Prostate gland (tissue), 2 donors: Measurements from ENCODE around the gene DHDH. TPM values are rescaled to one million over a fixed set of nuclear protein-coding genes. Genes with fewer than 3 reads are reported as not detected.
"Not testable (repeated sequence)": the region's sequence is repeated elsewhere in the genome, so short reads cannot be mapped to it uniquely, and the experiment has no call there.

Experiments used
- DNase-seq: peaks from one replicate; pipeline ENCODE4 v3.0.0-alpha.2; 2019; ENCODE audit warnings: low spot score
- H3K27ac ChIP-seq, 2 donors: fragments of 200-600 bp; sonication (generic); 2 replicates each; pipeline ENCODE4 v1.5.1; 2017 to 2019
- H3K27me3 ChIP-seq: fragments of 200-600 bp; sonication (generic); replicated peaks from 2 replicates; pipeline ENCODE4 v1.5.1; 2019; ENCODE audit not compliant: insufficient read depth
- H3K36me3 ChIP-seq, 2 donors: fragments of 200-600 bp; sonication (generic); 1 replicate in 1 of 2; 2 replicates in 1 of 2; pipeline versions ENCODE4 v1.5.1 to v1.8.1; 2017 to 2019
- H3K4me1 ChIP-seq: fragments of 200-600 bp; sonication (generic); replicated peaks from 2 replicates; pipeline ENCODE4 v1.5.1; 2019
- H3K4me3 ChIP-seq, 2 donors: fragments of 200-600 bp; sonication (generic); 2 replicates each; pipeline ENCODE4 v1.5.1; 2017 to 2019
- H3K9me3 ChIP-seq: fragments of 200-600 bp; sonication (generic); 2 replicates; pipeline ENCODE4 v1.5.1; 2017
- CTCF ChIP-seq, 4 experiments: fragments of 200-600 bp in 2 of 4; fragments of 450-650 bp in 2 of 4; sonication (generic) in 2 of 4; IDR thresholded peaks; 1 replicate in 3 of 4; 2 replicates in 1 of 4; pipeline ENCODE4 v1.5.1; 2016 to 2019; ENCODE audit warnings: antibody characterized with exemption in 4 of 4, mild to moderate bottlenecking in 2 of 4, moderate library complexity in 2 of 4
- POLR2A ChIP-seq: fragments of 450-650 bp; IDR thresholded peaks from one replicate; pipeline ENCODE4 v1.6.1; 2016; ENCODE audit warnings: antibody characterized with exemption, mild to moderate bottlenecking
- POLR2AphosphoS5 ChIP-seq: sonication (generic); formaldehyde crosslinking; IDR thresholded peaks from one replicate; pipeline ENCODE4 v1.6.1; 2017; ENCODE audit warnings: antibody characterized with exemption
- WGBS: methylation state at CpG from one replicate; pipeline ENCODE4 v1.1.5; 2018; 5-methylcytosine and 5-hydroxymethylcytosine counted together
- intact Hi-C: fragments of 100-400 bp; cut with DNase I; formaldehyde crosslinking; loops from one replicate; pipeline ENCODE4 v1.14.2; 2022
- total RNA-seq, 2 donors: library from RNA; depleted of rRNA; stranded (reverse); fragments of >200 nt; gene quantifications; one replicate each; pipeline ENCODE4 v1.1.0, GENCODE V29; 2016

DHDH gene
- total RNA-seq, 2 donors from 2014 or later: 4.6 to 12.6 TPM

GRCh38 chr19:48895226-48895625, 38.3 kb upstream of the DHDH start:
- WGBS: 74% methylated on average over 16 of the region's 21 CpGs
- intact Hi-C loops: no loop called here

GRCh38 chr19:48896191-48896720, 37.2 kb upstream of the DHDH start:
- H3K4me1 ChIP-seq: no peaks in the 10 kb centered on the region
- no peaks in the 10 kb centered on the region for H3K36me3 ChIP-seq
- H3K9me3 ChIP-seq: no peaks in the 10 kb centered on the region
- intact Hi-C loops: no loop called here
- TF ChIP-seq POLR2A (no peak), POLR2AphosphoS5 (no peak), CTCF (IDR thresholded peaks at IDR 0.05) (no peak)
- 13% methylated on average over 25 of the region's 25 CpGs for WGBS
- peak overlapping the region; percentile 16 to 31 for H3K4me3 ChIP-seq
- H3K27me3 ChIP-seq: no peaks in the 10 kb centered on the region
- peak overlapping the region; percentile 1 to 38 for H3K27ac ChIP-seq
- peak; percentile 39 for DNase-seq

More at GRCh38 chr19:48895226-48895625, 38.3 kb upstream of the DHDH start:
- Histone ChIP-seq H3K27ac (no peak overlapping the region), H3K9me3 (no peaks in the 10 kb centered on the region), H3K4me1 (no peaks in the 10 kb centered on the region), H3K27me3 (no peaks in the 10 kb centered on the region), H3K4me3 (no peak overlapping the region), H3K36me3 (no peaks in the 10 kb centered on the region)
- TF ChIP-seq CTCF (IDR thresholded peaks at IDR 0.05) (no peak), POLR2A (no peak), POLR2AphosphoS5 (no peak)
- DNase-seq: no peak

- DNase-seq: no peak
- H3K27me3 ChIP-seq: no peaks in the 10 kb centered on the region
- no peak for TF ChIP-seq POLR2AphosphoS5
- TF ChIP-seq POLR2A: no peak
- no peak for TF ChIP-seq CTCF (IDR thresholded peaks at IDR 0.05)
- no peaks in the 10 kb centered on the region for H3K36me3 ChIP-seq
- H3K27ac ChIP-seq: no peak overlapping the region
- no peak overlapping the region for H3K4me3 ChIP-seq
- H3K9me3 ChIP-seq: no peaks in the 10 kb centered on the region
- intact Hi-C loops: no loop called here
- H3K4me1 ChIP-seq: no peaks in the 10 kb centered on the region
- 91% methylated on average over 5 of the region's 5 CpGs for WGBS
Observed at GRCh38 chr19:48897181-48897580, 36.3 kb upstream of the DHDH start.

GRCh38 chr19:48899386-48899749, 34.1 kb upstream of the DHDH start:
- WGBS: 80% methylated on average over 11 of the region's 11 CpGs
- H3K9me3 ChIP-seq, DNase-seq, H3K27me3 ChIP-seq, H3K36me3 ChIP-seq, intact Hi-C loops, H3K4me1 ChIP-seq: not testable (repeated sequence)
- peak overlapping the region in 1 of 2 donors; percentile 85 for H3K4me3 ChIP-seq
- peak overlapping the region; percentile 93 to 95 for H3K27ac ChIP-seq

- intact Hi-C loops: no loop called here
- no peaks in the 10 kb centered on the region for H3K27me3 ChIP-seq
- peak within 1 kb of the TSS; percentile 93 to 95 for H3K27ac ChIP-seq
- WGBS: 8% methylated on average over 34 of the region's 34 CpGs
- H3K36me3 ChIP-seq: no peaks in the 10 kb centered on the region
- peak within 1 kb of the TSS; percentile 85 to 87 for H3K4me3 ChIP-seq
- no peaks in the 10 kb centered on the region for H3K4me1 ChIP-seq
- peak; percentile 99 for TF ChIP-seq POLR2AphosphoS5
- peak; percentile 88 for TF ChIP-seq POLR2A
- peak in 2 of 4 experiments; percentile 53 to 58 for TF ChIP-seq CTCF (IDR thresholded peaks at IDR 0.05)
- no peaks in the 10 kb centered on the region for H3K9me3 ChIP-seq
- peak; percentile 99 for DNase-seq
Observed at GRCh38 chr19:48899781-48900476, 33.6 kb upstream of the DHDH start, which contains the start of gene NUCB1. Gene NUCB1, plus strand, starts transcription at chr19:48900312. Its CDS starts 485 bp downstream, at chr19:48900797.
